GM12878 (cell line): ENCODE data around the gene ANKRD31. TPM values are rescaled to one million over a fixed set of nuclear protein-coding genes. Genes with fewer than 3 reads are reported as not detected.
"Not testable (repeated sequence)": the region's sequence is repeated elsewhere in the genome, so short reads cannot be mapped to it uniquely, and the experiment has no call there.

ENCODE experiments used
- ATAC-seq: fragments of 200-7000 bp; cut with Tn5 transposase; 3 replicates; pipeline ENCODE4 v1.9.1; 2020; ENCODE audit warnings: mild to moderate bottlenecking, moderate library complexity
- BruUV-seq: library from RNA; stranded (reverse); fragments of 400-500 nt; replicated peaks from 2 replicates; lab custom pipeline; 2021; lab: Mats Ljungman, UMichigan
- CTCF ChIA-PET: fragments of 300-600 bp; sonication (Branson Sonifier 250); formaldehyde crosslinking; extraction: SDS; loops from one replicate; lab custom pipeline; 2021; ENCODE audit warnings: inconsistent platforms; lab: Yijun Ruan, JAX
- POLR2A ChIA-PET: fragments of 350-600 bp; formaldehyde crosslinking; extraction: SDS; loops from one replicate; lab custom pipeline; 2021; ENCODE audit warnings: inconsistent platforms; lab: Charles Lee
- RAD21 ChIA-PET: fragments of 300-600 bp; sonication (Branson Sonifier 250); formaldehyde crosslinking; loops from one replicate; lab custom pipeline; 2023; ENCODE audit warnings: antibody characterized with exemption; ENCODE audit not compliant: unreplicated experiment; lab: Charles Lee
- SMC1A ChIA-PET: fragments of 300-600 bp; sonication (Branson Sonifier 250); formaldehyde crosslinking; loops from one replicate; lab custom pipeline; 2023; ENCODE audit not compliant: unreplicated experiment, uncharacterized antibody; lab: Charles Lee
- DNase-seq: peaks from one replicate; pipeline ENCODE4 v3.0.0-alpha.2; 2011; ENCODE audit warnings: low read depth, low spot score
- FAIRE-seq: peaks from 3 replicates; lab custom pipeline; 2011; peaks lifted over from hg19 to GRCh38; lab: Jason Lieb, UNC
- H2AFZ ChIP-seq: 2 replicates; pipeline ENCODE4 v1.6.0; 2011; ENCODE audit warnings: low read depth, low read length, control low read depth; ENCODE audit not compliant: control insufficient read depth
- H3K27ac ChIP-seq: 2 replicates; pipeline ENCODE4 v1.5.1; 2011; ENCODE audit warnings: control low read depth; ENCODE audit not compliant: control insufficient read depth, insufficient read depth
- H3K27me3 ChIP-seq, 2 experiments: replicated peaks in 1 of 2; 2 replicates each; pipeline versions ENCODE4 v1.6.0 to v1.6.1; 2011; ENCODE audit warnings: low read length in 1 of 2; ENCODE audit not compliant: control insufficient read depth in 2 of 2, insufficient read depth in 2 of 2
- H3K36me3 ChIP-seq, 2 experiments: 2 replicates each; pipeline ENCODE4 v1.5.1; 2011; ENCODE audit warnings: low read length in 1 of 2; ENCODE audit not compliant: control insufficient read depth in 2 of 2, insufficient read depth in 2 of 2
- H3K4me1 ChIP-seq: 2 replicates; pipeline ENCODE4 v1.6.1; 2011; ENCODE audit warnings: mild to moderate bottlenecking, low read length, moderate library complexity, mixed read lengths; ENCODE audit not compliant: control insufficient read depth, insufficient read depth
- H3K4me2 ChIP-seq: 2 replicates; pipeline ENCODE4 v1.6.0; 2011; ENCODE audit warnings: control low read depth; ENCODE audit not compliant: control insufficient read depth, insufficient read depth
- H3K4me3 ChIP-seq: fragments of 200-600 bp; sonication (generic); 2 replicates; pipeline ENCODE4 v1.5.1; 2016
- H3K79me2 ChIP-seq: 2 replicates; pipeline ENCODE4 v1.6.0; 2011; ENCODE audit warnings: low read length; ENCODE audit not compliant: control insufficient read depth, insufficient read depth
- H3K9ac ChIP-seq: 2 replicates; pipeline ENCODE4 v1.8.0; 2011; ENCODE audit warnings: low read length, control low read depth, mixed read lengths; ENCODE audit not compliant: control insufficient read depth, insufficient read depth
- H3K9me3 ChIP-seq: replicated peaks from 3 replicates; pipeline ENCODE4 v1.5.1; 2011; ENCODE audit warnings: mild to moderate bottlenecking, low read length; ENCODE audit not compliant: control insufficient read depth, insufficient read depth
- H4K20me1 ChIP-seq: 2 replicates; pipeline ENCODE4 v1.6.0; 2011; ENCODE audit not compliant: control insufficient read depth, insufficient read depth
- HCFC1 ChIP-seq: fragments of 150-350 bp; IDR thresholded peaks from 2 replicates; pipeline ENCODE4 v1.6.1; 2014; ENCODE audit warnings: low read length
- KAT2A ChIP-seq: conservative IDR thresholded peaks from 2 replicates; pipeline ENCODE4 v1.6.1; 2011; ENCODE audit warnings: low read depth, low read length; ENCODE audit not compliant: control insufficient read depth
- KDM1A ChIP-seq: fragments of 200-600 bp; sonication (generic); IDR thresholded peaks from 2 replicates; pipeline ENCODE4 v1.6.1; 2016; ENCODE audit warnings: borderline replicate concordance
- MEF2B ChIP-seq: fragments of 450-650 bp; IDR thresholded peaks from 2 replicates; pipeline ENCODE4 v1.6.1; 2018; ENCODE audit warnings: mild to moderate bottlenecking, moderate library complexity; ENCODE audit not compliant: partially characterized antibody, poor library complexity, severe bottlenecking
- NRF1 ChIP-seq: conservative IDR thresholded peaks from 2 replicates; pipeline ENCODE4 v1.6.1; 2011; ENCODE audit warnings: mild to moderate bottlenecking, low read depth, low read length, improper control_type of control experiment
- PAX5 ChIP-seq: IDR thresholded peaks from 2 replicates; pipeline ENCODE4 v1.6.1; 2011; ENCODE audit warnings: low read depth, low read length, borderline replicate concordance
- RAD21 ChIP-seq: IDR thresholded peaks from 2 replicates; pipeline ENCODE4 v1.6.1; 2011; ENCODE audit warnings: mild to moderate bottlenecking, low read depth, low read length, moderate library complexity; ENCODE audit not compliant: insufficient read depth
- SIN3A ChIP-seq: IDR thresholded peaks from 2 replicates; pipeline ENCODE4 v1.6.1; 2012; ENCODE audit warnings: low read depth, low read length, improper control_type of control experiment
- SMAD1 ChIP-seq: fragments of 450-650 bp; IDR thresholded peaks from 2 replicates; pipeline ENCODE4 v1.6.1; 2018; ENCODE audit warnings: mild to moderate bottlenecking, low read depth; ENCODE audit not compliant: partially characterized antibody
- WGBS: methylation state at CpG from one replicate; pipeline ENCODE4 v1.1.6; 2016; ENCODE audit warnings: low lambda C conversion rate; ENCODE audit not compliant: insufficient replicate concordance, insufficient coverage; ENCODE audit errors: missing lambda C conversion rate; 5-methylcytosine and 5-hydroxymethylcytosine counted together
- in situ Hi-C: fragments of 300-500 bp; cut with MboI; formaldehyde crosslinking; loops from 9 replicates; pipeline ENCODE4 v1.14.3; 2018; ENCODE audit warnings: mixed read lengths
- intact Hi-C: fragments of 100-400 bp; cut with micrococcal nuclease; formaldehyde crosslinking; loops from one replicate; pipeline ENCODE4 v1.14.2; 2022; ENCODE audit not compliant: unreplicated experiment
- polyA plus RNA-seq, 11 experiments: library from polyadenylated mRNA; depleted of rRNA in 4 of 11; unstranded in 6 of 11; stranded (reverse) in 5 of 11; fragments of >200 nt; fragmentation: Nextera tagmentation in 4 of 11; fragmentation: Illumina TruSeq in 1 of 11; extraction: Ambion mirVana in 4 of 11; extraction: Trizol in 1 of 11; gene quantifications; 1 replicate in 1 of 11; 2 replicates in 10 of 11; pipeline versions ENCODE4 v1.2.1 to v1.2.3, GENCODE V29; 2011 to 2016; ENCODE audit warnings: inconsistent platforms in 2 of 11, missing spikeins in 2 of 11, low read depth in 1 of 11
- total RNA-seq, 4 experiments: library from RNA; depleted of rRNA in 3 of 4; stranded (reverse); fragments of >200 nt in 3 of 4; fragmentation: Illumina TruSeq in 1 of 4; extraction: Trizol in 1 of 4; gene quantifications; 2 replicates each; pipeline versions ENCODE4 v1.2.1 to v1.2.3, GENCODE V29; 2013 to 2021
- TF ChIP-seq, protein P1 (sequence below): fragments of 450-650 bp; IDR thresholded peaks from 2 replicates; pipeline ENCODE4 v1.6.1; 2016; ENCODE audit warnings: mild to moderate bottlenecking
- TF ChIP-seq, protein P2 (sequence below): IDR thresholded peaks from 2 replicates; pipeline ENCODE4 v1.6.1; 2012; ENCODE audit warnings: low read length, inconsistent platforms

ANKRD31 gene
- total and polyA plus RNA-seq, 10 of the 15 experiments (the other 5 are each of a cell fraction or from before 2014, with no cell fraction given) = under 0.01 to 0.10 (median 0.04) TPM; not detected in 3

DNA sequence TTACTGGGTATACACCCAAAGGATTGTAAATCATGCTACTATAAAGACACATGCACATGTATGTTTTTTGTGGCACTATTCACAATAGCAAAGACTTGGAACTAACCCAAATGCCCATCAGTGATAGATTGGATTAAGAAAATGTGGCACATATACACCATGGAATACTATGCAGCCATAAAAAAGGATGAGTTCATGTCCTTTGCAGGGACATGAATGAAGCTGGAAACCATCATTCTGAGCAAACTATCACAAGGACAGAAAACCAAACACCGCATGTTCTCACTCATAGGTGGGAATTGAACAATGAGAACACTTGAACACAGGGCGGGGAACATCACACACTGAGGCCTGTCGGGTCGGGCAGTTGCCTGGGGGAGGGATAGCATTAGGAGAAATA, 61.8 kb downstream of the ANKRD31 start:
- in situ Hi-C loops, H3K27ac ChIP-seq, H3K4me2 ChIP-seq, SMC1A ChIA-PET, H3K4me1 ChIP-seq, H2AFZ ChIP-seq, intact Hi-C loops, H3K27me3 ChIP-seq, POLR2A ChIA-PET, H3K36me3 ChIP-seq, DNase-seq, H3K9ac ChIP-seq, H3K79me2 ChIP-seq, FAIRE-seq, H4K20me1 ChIP-seq, BruUV-seq, CTCF ChIA-PET, RAD21 ChIA-PET, H3K4me3 ChIP-seq, ATAC-seq, H3K9me3 ChIP-seq: not testable (repeated sequence)
- WGBS = 48% methylated on average over 4 of the region's 4 CpGs

DNA sequence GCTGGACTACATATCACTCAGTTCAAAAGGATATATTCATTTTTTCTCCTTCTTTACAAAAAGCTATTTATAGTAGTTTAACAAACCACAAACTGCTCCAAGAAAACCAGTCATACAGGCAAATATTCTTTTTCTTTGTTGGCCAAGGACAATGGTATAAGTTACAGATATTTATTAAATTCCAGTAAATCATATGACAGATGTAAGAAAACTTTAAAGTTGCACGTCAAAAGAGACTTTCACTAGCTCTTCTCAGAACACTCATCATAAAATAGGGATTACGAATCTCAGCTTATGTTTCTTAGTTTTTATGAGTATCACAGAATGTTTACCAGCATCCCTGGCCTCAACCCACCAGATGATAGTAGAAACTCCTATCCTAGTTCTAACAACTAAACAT, 67.2 kb downstream of the ANKRD31 start:
- DNase-seq (no peak), FAIRE-seq (no peak), ATAC-seq (no peak)
- 18% methylated on average over 2 of the region's 2 CpGs for WGBS
- Histone ChIP-seq H3K27me3 (no peaks in the 10 kb centered on the region), H3K36me3 (no peaks in the 10 kb centered on the region), H3K4me3 (no peak overlapping the region), H2AFZ (no peak overlapping the region), H3K79me2 (no peaks in the 10 kb centered on the region), H3K4me1 (no peaks in the 10 kb centered on the region), H3K4me2 (no peak overlapping the region), H3K9ac (no peak overlapping the region), H3K9me3 (no peaks in the 10 kb centered on the region), H4K20me1 (no peaks in the 10 kb centered on the region), H3K27ac (no peak overlapping the region)
- ChIA-PET CTCF (no interaction called here), SMC1A (no interaction called here), RAD21 (no interaction called here), POLR2A (no interaction called here)
- TF ChIP-seq MEF2B (no peak), PAX5 (no peak), SIN3A (no peak), SMAD1 (no peak), HCFC1 (no peak), RAD21 (no peak), KDM1A (no peak), NRF1 (no peak), KAT2A (no peak)
- TF ChIP-seq, protein P1, sequence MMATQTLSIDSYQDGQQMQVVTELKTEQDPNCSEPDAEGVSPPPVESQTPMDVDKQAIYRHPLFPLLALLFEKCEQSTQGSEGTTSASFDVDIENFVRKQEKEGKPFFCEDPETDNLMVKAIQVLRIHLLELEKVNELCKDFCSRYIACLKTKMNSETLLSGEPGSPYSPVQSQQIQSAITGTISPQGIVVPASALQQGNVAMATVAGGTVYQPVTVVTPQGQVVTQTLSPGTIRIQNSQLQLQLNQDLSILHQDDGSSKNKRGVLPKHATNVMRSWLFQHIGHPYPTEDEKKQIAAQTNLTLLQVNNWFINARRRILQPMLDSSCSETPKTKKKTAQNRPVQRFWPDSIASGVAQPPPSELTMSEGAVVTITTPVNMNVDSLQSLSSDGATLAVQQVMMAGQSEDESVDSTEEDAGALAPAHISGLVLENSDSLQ = no peak
- TF ChIP-seq, protein P2, sequence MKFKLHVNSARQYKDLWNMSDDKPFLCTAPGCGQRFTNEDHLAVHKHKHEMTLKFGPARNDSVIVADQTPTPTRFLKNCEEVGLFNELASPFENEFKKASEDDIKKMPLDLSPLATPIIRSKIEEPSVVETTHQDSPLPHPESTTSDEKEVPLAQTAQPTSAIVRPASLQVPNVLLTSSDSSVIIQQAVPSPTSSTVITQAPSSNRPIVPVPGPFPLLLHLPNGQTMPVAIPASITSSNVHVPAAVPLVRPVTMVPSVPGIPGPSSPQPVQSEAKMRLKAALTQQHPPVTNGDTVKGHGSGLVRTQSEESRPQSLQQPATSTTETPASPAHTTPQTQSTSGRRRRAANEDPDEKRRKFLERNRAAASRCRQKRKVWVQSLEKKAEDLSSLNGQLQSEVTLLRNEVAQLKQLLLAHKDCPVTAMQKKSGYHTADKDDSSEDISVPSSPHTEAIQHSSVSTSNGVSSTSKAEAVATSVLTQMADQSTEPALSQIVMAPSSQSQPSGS = no peak
- intact Hi-C loops (no loop called here), in situ Hi-C loops (no loop called here)
- no TSS peak for BruUV-seq
